Measurements from ENCODE around the gene SCARB1. TPM values are rescaled to one million over a fixed set of nuclear protein-coding genes. Genes with fewer than 3 reads are reported as not detected.
A peak's percentile ranks its signal among the peaks of the same experiment; 100 is the strongest.

SCARB1 gene
- total and polyA plus RNA-seq, 2 of the 13 experiments (the other 11 are each of a cell fraction or from before 2014, with no cell fraction given), result 63.4 to 160 TPM

GRCh38 chr12:124777399-124778372 is 86.0 kb downstream of the SCARB1 start (continued):
- TF ChIP-seq ZNF350 (CRISPR knock-in tag; IDR thresholded peaks at IDR 0.05; ENCODE audit: borderline replicate concordance, low read depth) (peak; percentile 66; the same call in 1 of the 2 replicates), HIC2 (CRISPR knock-in tag; IDR thresholded peaks at IDR 0.05; ENCODE audit: low read depth) (peak; percentile 96), ZUFSP (CRISPR knock-in tag; IDR thresholded peaks at IDR 0.05; ENCODE audit: borderline replicate concordance) (no peak), SALL2 (CRISPR knock-in tag; IDR thresholded peaks at IDR 0.05) (peak; percentile 40; the same call in 1 of the 2 replicates), ZNF878 (CRISPR knock-in tag; IDR thresholded peaks at IDR 0.05) (no peak), ZNF572 (CRISPR knock-in tag; IDR thresholded peaks at IDR 0.05) (peak; percentile 88), THRA (CRISPR knock-in tag; IDR thresholded peaks at IDR 0.05; ENCODE audit: borderline replicate concordance) (peak; percentile 46; the same call in 1 of the 2 replicates), ZNF605 (CRISPR knock-in tag; IDR thresholded peaks at IDR 0.05) (0 out of 2 replicates have a peak, but pooled peaks have one; percentile 32), THAP7 (CRISPR knock-in tag; IDR thresholded peaks at IDR 0.05) (0 out of 2 replicates have a peak, but pooled peaks have one; percentile 55), ZNF883 (CRISPR knock-in tag; IDR thresholded peaks at IDR 0.05; ENCODE audit: not compliant biosample characterization) (peak; percentile 27), CENPT (CRISPR knock-in tag; IDR thresholded peaks at IDR 0.05; ENCODE audit: low read depth) (0 out of 2 replicates have a peak, but pooled peaks have one; percentile 76), NRL (CRISPR knock-in tag; IDR thresholded peaks at IDR 0.05; ENCODE audit: borderline replicate concordance) (peak; percentile 82; the same call in 1 of the 2 replicates), MTF2 (CRISPR knock-in tag; IDR thresholded peaks at IDR 0.05; ENCODE audit: borderline replicate concordance) (no peak), PPARG (CRISPR knock-in tag; conservative IDR thresholded peaks at IDR 0.05) (0 out of 2 replicates have a peak, but pooled peaks have one; percentile 13), ZBTB33 (CRISPR knock-in tag; IDR thresholded peaks at IDR 0.05) (0 out of 2 replicates have a peak, but pooled peaks have one; percentile 8)
- TF ChIP-seq, protein P1, sequence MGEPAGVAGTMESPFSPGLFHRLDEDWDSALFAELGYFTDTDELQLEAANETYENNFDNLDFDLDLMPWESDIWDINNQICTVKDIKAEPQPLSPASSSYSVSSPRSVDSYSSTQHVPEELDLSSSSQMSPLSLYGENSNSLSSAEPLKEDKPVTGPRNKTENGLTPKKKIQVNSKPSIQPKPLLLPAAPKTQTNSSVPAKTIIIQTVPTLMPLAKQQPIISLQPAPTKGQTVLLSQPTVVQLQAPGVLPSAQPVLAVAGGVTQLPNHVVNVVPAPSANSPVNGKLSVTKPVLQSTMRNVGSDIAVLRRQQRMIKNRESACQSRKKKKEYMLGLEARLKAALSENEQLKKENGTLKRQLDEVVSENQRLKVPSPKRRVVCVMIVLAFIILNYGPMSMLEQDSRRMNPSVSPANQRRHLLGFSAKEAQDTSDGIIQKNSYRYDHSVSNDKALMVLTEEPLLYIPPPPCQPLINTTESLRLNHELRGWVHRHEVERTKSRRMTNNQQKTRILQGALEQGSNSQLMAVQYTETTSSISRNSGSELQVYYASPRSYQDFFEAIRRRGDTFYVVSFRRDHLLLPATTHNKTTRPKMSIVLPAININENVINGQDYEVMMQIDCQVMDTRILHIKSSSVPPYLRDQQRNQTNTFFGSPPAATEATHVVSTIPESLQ (CRISPR knock-in tag; conservative IDR thresholded peaks at IDR 0.05), result no peak
